IgD-negative memory B cell (primary cell): ENCODE results near the gene CTNNBL1. TPM values are rescaled to one million over a fixed set of nuclear protein-coding genes. Genes with fewer than 3 reads are reported as not detected.
"Not testable (repeated sequence)": the region's sequence is repeated elsewhere in the genome, so short reads cannot be mapped to it uniquely, and the experiment has no call there.

ENCODE experiments used
- H3K27ac Mint-ChIP-seq, 3 donors: one replicate each; pipeline ENCODE4 v1.8.0; 2020 to 2022; ENCODE audit warnings: mild to moderate bottlenecking in 3 of 3, mixed read lengths in 3 of 3, moderate library complexity in 1 of 3
- H3K27me3 Mint-ChIP-seq: one replicate; pipeline ENCODE4 v1.8.0; 2021; ENCODE audit warnings: mixed read lengths
- H3K36me3 Mint-ChIP-seq: one replicate; pipeline ENCODE4 v1.8.0; 2020; ENCODE audit warnings: mild to moderate bottlenecking, mixed read lengths
- H3K4me1 Mint-ChIP-seq, 3 donors: one replicate each; pipeline ENCODE4 v1.8.0; 2020 to 2022; ENCODE audit warnings: mixed read lengths in 3 of 3, mild to moderate bottlenecking in 1 of 3
- H3K4me3 Mint-ChIP-seq, 4 donors: one replicate each; pipeline ENCODE4 v1.8.0; 2020 to 2022; ENCODE audit warnings: mild to moderate bottlenecking in 4 of 4, mixed read lengths in 4 of 4, moderate library complexity in 3 of 4
- H3K9me3 Mint-ChIP-seq, 3 donors: one replicate each; pipeline ENCODE4 v1.8.0; 2020 to 2021; ENCODE audit warnings: mixed read lengths in 3 of 3, mild to moderate bottlenecking in 1 of 3
- polyA plus RNA-seq: library from polyadenylated mRNA; unstranded; fragments of 300-500 nt; fragmentation: Illumina TruSeq; gene quantifications from one replicate; pipeline ENCODE4 v1.2.3, GENCODE V29; 2021

The CTNNBL1 gene
- polyA plus RNA-seq, 1 donor from 2014 or later: 119 TPM

- H3K36me3 Mint-ChIP-seq: no peaks in the 10 kb centered on the region
- H3K27ac Mint-ChIP-seq: no peak overlapping the region
- H3K4me1 Mint-ChIP-seq: peaks cover 11 to 14% (median 13%) of the 10 kb centered on the region in 3 donors
- peaks cover 5% of the 10 kb centered on the region for H3K27me3 Mint-ChIP-seq
- H3K4me3 Mint-ChIP-seq: peak overlapping the region in 1 of 4 donors; percentile 66
- H3K9me3 Mint-ChIP-seq: peaks cover 0 to 2% (median 0%) of the 10 kb centered on the region in 3 donors
Observed at GRCh38 chr20:37690626-37691369, 3.0 kb upstream of the CTNNBL1 start.

GRCh38 chr20:37692459-37693166 is 1.2 kb upstream of the CTNNBL1 start:
- Mint-ChIP-seq H3K36me3 (no peaks in the 10 kb centered on the region), H3K9me3 (no peaks in the 10 kb centered on the region), H3K4me1 (peaks cover 20 to 22% (median 22%) of the 10 kb centered on the region in 3 donors), H3K27me3 (peaks cover 5% of the 10 kb centered on the region), H3K27ac (peak overlapping the region in 1 of 3 donors; percentile 67), H3K4me3 (peak overlapping the region in 2 of 4 donors; percentile 93 to 98)

- Mint-ChIP-seq H3K27ac (peak overlapping the region in 2 of 3 donors; percentile 67 to 96), H3K36me3 (no peaks in the 10 kb centered on the region), H3K4me3 (peak overlapping the region; percentile 93 to 98 (median 98)), H3K4me1 (peaks cover 20 to 25% (median 23%) of the 10 kb centered on the region in 3 donors), H3K27me3 (peaks cover 5% of the 10 kb centered on the region), H3K9me3 (no peaks in the 10 kb centered on the region)
Observed at GRCh38 chr20:37693242-37693634, 592 bp upstream of the CTNNBL1 start.

- Mint-ChIP-seq H3K4me3 (peak overlapping the region in 3 of 4 donors; percentile 32 to 50 (median 47)), H3K4me1 (peaks cover 25 to 33% (median 31%) of the 10 kb centered on the region in 3 donors), H3K27ac (peak overlapping the region in 1 of 3 donors; percentile 48), H3K27me3 (peaks cover 4% of the 10 kb centered on the region), H3K9me3 (no peaks in the 10 kb centered on the region), H3K36me3 (no peaks in the 10 kb centered on the region)
Observed at GRCh38 chr20:37695684-37696342, 2.0 kb downstream of the CTNNBL1 start.

GRCh38 chr20:37697314-37697713 is 3.5 kb downstream of the CTNNBL1 start:
- no peaks in the 10 kb centered on the region for H3K27me3 Mint-ChIP-seq
- H3K9me3 Mint-ChIP-seq: no peaks in the 10 kb centered on the region
- H3K4me1 Mint-ChIP-seq: peaks cover 25 to 33% (median 31%) of the 10 kb centered on the region in 3 donors
- peak overlapping the region; percentile 20 to 87 (median 49) for H3K27ac Mint-ChIP-seq
- no peaks in the 10 kb centered on the region for H3K36me3 Mint-ChIP-seq
- peak overlapping the region; percentile 8 to 50 (median 39) for H3K4me3 Mint-ChIP-seq

- no peaks in the 10 kb centered on the region for H3K27me3 Mint-ChIP-seq
- H3K4me3 Mint-ChIP-seq: no peak overlapping the region
- peak overlapping the region in 1 of 3 donors; percentile 39 for H3K27ac Mint-ChIP-seq
- H3K36me3 Mint-ChIP-seq: peaks cover 3% of the 10 kb centered on the region
- no peaks in the 10 kb centered on the region for H3K9me3 Mint-ChIP-seq
- H3K4me1 Mint-ChIP-seq: peaks cover 18 to 28% (median 25%) of the 10 kb centered on the region in 3 donors
Observed at GRCh38 chr20:37699202-37699601, 5.4 kb downstream of the CTNNBL1 start.

- peaks cover 3% of the 10 kb centered on the region for H3K36me3 Mint-ChIP-seq
- H3K4me1 Mint-ChIP-seq: peaks cover 23 to 28% (median 23%) of the 10 kb centered on the region in 3 donors
- no peak overlapping the region for H3K27ac Mint-ChIP-seq
- H3K27me3 Mint-ChIP-seq: no peaks in the 10 kb centered on the region
- no peaks in the 10 kb centered on the region for H3K9me3 Mint-ChIP-seq
- H3K4me3 Mint-ChIP-seq: no peak overlapping the region
Observed at GRCh38 chr20:37700301-37700700, 6.5 kb downstream of the CTNNBL1 start.

- H3K27ac Mint-ChIP-seq, H3K9me3 Mint-ChIP-seq, H3K4me3 Mint-ChIP-seq, H3K27me3 Mint-ChIP-seq, H3K36me3 Mint-ChIP-seq: not testable (repeated sequence)
- peaks cover 14 to 27% (median 20%) of the 10 kb centered on the region in 3 donors for H3K4me1 Mint-ChIP-seq
Observed at GRCh38 chr20:37701676-37702075, 7.8 kb downstream of the CTNNBL1 start.

- peaks cover 8% of the 10 kb centered on the region for H3K36me3 Mint-ChIP-seq
- H3K4me3 Mint-ChIP-seq: no peak overlapping the region
- H3K4me1 Mint-ChIP-seq: peaks cover 10 to 23% (median 15%) of the 10 kb centered on the region in 3 donors
- H3K27ac Mint-ChIP-seq: no peak overlapping the region
- H3K9me3 Mint-ChIP-seq: no peaks in the 10 kb centered on the region
- H3K27me3 Mint-ChIP-seq: no peaks in the 10 kb centered on the region
Observed at GRCh38 chr20:37702403-37703034, 8.7 kb downstream of the CTNNBL1 start.

GRCh38 chr20:37703035-37703845 is 9.4 kb downstream of the CTNNBL1 start:
- Mint-ChIP-seq H3K4me1 (peaks cover 6 to 25% (median 14%) of the 10 kb centered on the region in 3 donors), H3K27ac (no peak overlapping the region), H3K36me3 (peaks cover 8% of the 10 kb centered on the region), H3K4me3 (no peak overlapping the region), H3K9me3 (no peaks in the 10 kb centered on the region), H3K27me3 (no peaks in the 10 kb centered on the region)

- Mint-ChIP-seq H3K9me3 (no peaks in the 10 kb centered on the region), H3K4me3 (no peak overlapping the region), H3K27ac (no peak overlapping the region), H3K27me3 (no peaks in the 10 kb centered on the region), H3K36me3 (peaks cover 8% of the 10 kb centered on the region), H3K4me1 (peaks cover 2 to 20% (median 15%) of the 10 kb centered on the region in 3 donors)
Observed at GRCh38 chr20:37704955-37705354, 11.1 kb downstream of the CTNNBL1 start.

GRCh38 chr20:37706298-37706697 is 12.5 kb downstream of the CTNNBL1 start:
- H3K9me3 Mint-ChIP-seq: no peaks in the 10 kb centered on the region
- peaks cover 6 to 21% (median 15%) of the 10 kb centered on the region in 3 donors for H3K4me1 Mint-ChIP-seq
- H3K36me3 Mint-ChIP-seq: peaks cover 11% of the 10 kb centered on the region
- H3K4me3 Mint-ChIP-seq: no peak overlapping the region
- no peaks in the 10 kb centered on the region for H3K27me3 Mint-ChIP-seq
- no peak overlapping the region for H3K27ac Mint-ChIP-seq

- no peak overlapping the region for H3K4me3 Mint-ChIP-seq
- H3K27me3 Mint-ChIP-seq: no peaks in the 10 kb centered on the region
- H3K9me3 Mint-ChIP-seq: no peaks in the 10 kb centered on the region
- H3K4me1 Mint-ChIP-seq: peaks cover 17 to 29% (median 19%) of the 10 kb centered on the region in 3 donors
- no peak overlapping the region for H3K27ac Mint-ChIP-seq
- peaks cover 15% of the 10 kb centered on the region for H3K36me3 Mint-ChIP-seq
Observed at GRCh38 chr20:37711001-37711400, 17.2 kb downstream of the CTNNBL1 start.
